ENCODE measurements around the gene KCNQ2. TPM values are rescaled to one million over a fixed set of nuclear protein-coding genes. Genes with fewer than 3 reads are reported as not detected.

The KCNQ2 gene
- polyA plus RNA-seq, 3 donors: not detected

DNA sequence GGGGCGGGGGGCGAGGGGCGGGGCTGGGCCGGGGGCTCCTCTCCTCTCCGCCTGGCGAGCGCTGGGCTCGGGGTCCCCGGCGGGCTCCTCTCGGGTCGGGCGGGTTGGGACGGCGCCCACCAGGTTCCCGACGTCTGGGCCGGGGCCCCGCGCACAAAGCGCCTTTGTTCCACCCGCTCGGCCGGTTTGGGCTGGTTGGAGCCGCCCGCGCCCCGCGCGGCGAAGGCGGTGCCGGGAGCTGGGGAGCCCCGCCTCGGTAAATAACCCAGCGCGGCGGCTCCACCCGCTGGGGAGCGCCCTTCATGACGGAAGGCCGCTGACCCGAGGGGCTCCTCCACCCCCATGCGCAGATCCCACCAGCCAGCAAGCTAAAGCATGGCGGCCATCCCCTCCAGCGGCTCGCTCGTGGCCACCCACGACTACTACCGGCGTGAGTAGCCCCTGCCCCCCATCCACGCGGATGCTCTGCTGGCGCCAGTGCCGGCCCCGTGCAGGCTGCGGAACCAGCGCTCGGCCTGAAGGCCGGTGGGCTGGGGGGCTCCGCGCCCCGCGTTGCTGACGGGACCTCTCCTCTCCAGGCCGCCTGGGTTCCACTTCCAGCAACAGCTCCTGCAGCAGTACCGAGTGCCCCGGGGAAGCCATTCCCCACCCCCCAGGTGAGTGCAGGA lies 48.6 kb upstream of the KCNQ2 start:
- intact Hi-C loops (cut with micrococcal nuclease): loop anchor here (1.0 to 10.0 kb wide), 3 partner anchors 16 to 544 kb away; partner anchors contain the start of genes PTK6 (in 2 of the 2) and TCEA2 (in 1 of the 2)

DNA sequence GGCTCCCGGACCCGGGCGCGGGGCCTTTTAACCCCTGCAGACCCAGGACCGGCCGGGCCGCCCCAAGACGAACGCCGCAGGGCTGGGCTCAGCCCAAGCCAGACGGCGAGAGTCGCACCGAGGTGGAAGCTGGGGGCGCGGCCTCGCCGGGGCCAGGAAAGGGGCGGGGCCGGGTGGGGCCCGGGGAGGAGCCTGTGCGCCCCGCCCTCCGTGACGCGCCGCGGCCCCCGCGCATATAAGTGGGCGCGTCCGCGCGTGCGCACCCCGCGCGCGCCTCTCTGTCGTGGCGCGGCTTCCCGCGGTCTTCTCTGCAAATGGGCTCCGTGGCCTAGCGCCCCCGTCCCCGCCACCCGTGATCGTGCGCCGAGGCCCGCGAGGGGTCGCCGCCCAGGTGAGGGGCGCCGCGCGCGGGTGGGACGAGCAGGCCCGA lies 48.1 kb upstream of the KCNQ2 start, which contains the start of gene PPDPF:
Gene PPDPF (plus strand): TSS at position 262 of the 430 bp plus-strand sequence. CDS start 544 bp downstream, outside the sequence.
- H4K20me1 ChIP-seq (ENCODE audit: insufficient read depth, low read length): peaks cover 13% of the 10 kb centered on the region
- H3K27me3 Mint-ChIP-seq (ENCODE audit: low read depth in 3 of 3): peaks cover 24 to 41% (median 26%) of the 10 kb centered on the region in 3 donors
- TF ChIP-seq, protein P1, sequence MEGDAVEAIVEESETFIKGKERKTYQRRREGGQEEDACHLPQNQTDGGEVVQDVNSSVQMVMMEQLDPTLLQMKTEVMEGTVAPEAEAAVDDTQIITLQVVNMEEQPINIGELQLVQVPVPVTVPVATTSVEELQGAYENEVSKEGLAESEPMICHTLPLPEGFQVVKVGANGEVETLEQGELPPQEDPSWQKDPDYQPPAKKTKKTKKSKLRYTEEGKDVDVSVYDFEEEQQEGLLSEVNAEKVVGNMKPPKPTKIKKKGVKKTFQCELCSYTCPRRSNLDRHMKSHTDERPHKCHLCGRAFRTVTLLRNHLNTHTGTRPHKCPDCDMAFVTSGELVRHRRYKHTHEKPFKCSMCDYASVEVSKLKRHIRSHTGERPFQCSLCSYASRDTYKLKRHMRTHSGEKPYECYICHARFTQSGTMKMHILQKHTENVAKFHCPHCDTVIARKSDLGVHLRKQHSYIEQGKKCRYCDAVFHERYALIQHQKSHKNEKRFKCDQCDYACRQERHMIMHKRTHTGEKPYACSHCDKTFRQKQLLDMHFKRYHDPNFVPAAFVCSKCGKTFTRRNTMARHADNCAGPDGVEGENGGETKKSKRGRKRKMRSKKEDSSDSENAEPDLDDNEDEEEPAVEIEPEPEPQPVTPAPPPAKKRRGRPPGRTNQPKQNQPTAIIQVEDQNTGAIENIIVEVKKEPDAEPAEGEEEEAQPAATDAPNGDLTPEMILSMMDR (IDR thresholded peaks at IDR 0.05): no peak

More for the DNA sequence above, 48.6 kb upstream of the KCNQ2 start:
- TF ChIP-seq, protein P1 (IDR thresholded peaks at IDR 0.05): no peak
- Histone ChIP-seq H3K79me2 (ENCODE audit: insufficient read depth, low read length) (peaks cover 7% of the 10 kb centered on the region), H3K4me3 (replicated peaks in 1 of 3; ENCODE audit: low read depth in 2 of 3, low read length in 3 of 3) (peak overlapping the region; percentile 50 to 83 (median 65)), H3K4me1 (ENCODE audit: control insufficient read depth in 1 of 2, insufficient read depth in 2 of 2, low read length in 2 of 2) (peaks cover 20 to 31% of the 10 kb centered on the region in 2 donors), H3K27ac (ENCODE audit: low read depth in 1 of 2, low read length in 2 of 2) (peak overlapping the region in 1 of 2 donors; percentile 53), H3K9me3 (replicated peaks in 1 of 2; ENCODE audit: control insufficient read depth in 1 of 2, insufficient read depth in 1 of 2, low read length in 2 of 2) (peaks cover 11 to 12% of the 10 kb centered on the region in 2 donors), H3K36me3 (replicated peaks in 1 of 2; ENCODE audit: control insufficient read depth in 1 of 2, insufficient read depth in 2 of 2, low read length in 2 of 2) (no peaks in the 10 kb centered on the region), H3K9ac (ENCODE audit: insufficient read depth, low read length, poor library complexity, severe bottlenecking) (peak overlapping the region; percentile 68), H3K4me2 (replicated peaks; ENCODE audit: extremely low read depth, low read length, poor library complexity, severe bottlenecking) (peak overlapping the region; percentile 96), H4K20me1 (ENCODE audit: insufficient read depth, low read length) (peaks cover 13% of the 10 kb centered on the region), H3K27me3 (ENCODE audit: control insufficient read depth in 2 of 2, insufficient read depth in 2 of 2, low read length in 2 of 2) (peaks cover 0 to 23% of the 10 kb centered on the region in 2 donors), H2AFZ (ENCODE audit: insufficient read depth, low read depth, low read length, poor library complexity, severe bottlenecking) (peak overlapping the region; percentile 97)
- peaks cover 15 to 21% of the 10 kb centered on the region in 2 donors for H3K36me3 Mint-ChIP-seq
- peaks cover 24 to 38% (median 26%) of the 10 kb centered on the region in 3 donors for H3K27me3 Mint-ChIP-seq (ENCODE audit: low read depth in 3 of 3)
- peak overlapping the region; percentile 78 to 83 for H3K4me3 Mint-ChIP-seq
- DNase-seq: peak; percentile 20 to 38 (median 29)
- peaks cover 13 to 22% (median 18%) of the 10 kb centered on the region in 7 donors for H3K9me3 Mint-ChIP-seq
- under 1% methylated on average over 62 of the region's 68 CpGs for WGBS (ENCODE audit: insufficient coverage)
- H3K4me1 Mint-ChIP-seq: peaks cover 17% of the 10 kb centered on the region
- peak overlapping the region in 5 of 7 donors; percentile 19 to 74 (median 50) for H3K27ac Mint-ChIP-seq

More for the DNA sequence above, 48.1 kb upstream of the KCNQ2 start, which contains the start of gene PPDPF:
- peak; percentile 73 to 83 (median 75) for DNase-seq
- Mint-ChIP-seq H3K36me3 (peaks cover 15 to 21% of the 10 kb centered on the region in 2 donors), H3K4me1 (peaks cover 12% of the 10 kb centered on the region), H3K4me3 (peak within 1 kb of the TSS; percentile 78 to 83), H3K27ac (peak within 1 kb of the TSS; percentile 19 to 85 (median 63)), H3K9me3 (peaks cover 13 to 22% (median 19%) of the 10 kb centered on the region in 7 donors)
- peak within 1 kb of the TSS; percentile 97 for H2AFZ ChIP-seq (ENCODE audit: insufficient read depth, low read depth, low read length, poor library complexity, severe bottlenecking)
- WGBS (ENCODE audit: insufficient coverage): under 1% methylated on average over 51 of the region's 64 CpGs
- peaks cover 7% of the 10 kb centered on the region for H3K79me2 ChIP-seq (ENCODE audit: insufficient read depth, low read length)
- intact Hi-C loops (cut with micrococcal nuclease): loop anchor here (1.0 to 10.0 kb wide), 3 partner anchors 16 to 544 kb away; partner anchors contain the start of genes PTK6 (in 2 of the 2) and TCEA2 (in 1 of the 2)
- H3K9me3 ChIP-seq (replicated peaks in 1 of 2; ENCODE audit: control insufficient read depth in 1 of 2, insufficient read depth in 1 of 2, low read length in 2 of 2): peaks cover 11 to 12% of the 10 kb centered on the region in 2 donors
- H3K4me1 ChIP-seq (ENCODE audit: control insufficient read depth in 1 of 2, insufficient read depth in 2 of 2, low read length in 2 of 2): peaks cover 16 to 26% of the 10 kb centered on the region in 2 donors
- H3K4me2 ChIP-seq (replicated peaks; ENCODE audit: extremely low read depth, low read length, poor library complexity, severe bottlenecking): peak within 1 kb of the TSS; percentile 96
- H3K36me3 ChIP-seq (replicated peaks in 1 of 2; ENCODE audit: control insufficient read depth in 1 of 2, insufficient read depth in 2 of 2, low read length in 2 of 2): no peaks in the 10 kb centered on the region
- H3K27ac ChIP-seq (ENCODE audit: low read depth in 1 of 2, low read length in 2 of 2): peak within 1 kb of the TSS in 1 of 2 donors; percentile 53
- H3K27me3 ChIP-seq (ENCODE audit: control insufficient read depth in 2 of 2, insufficient read depth in 2 of 2, low read length in 2 of 2): peaks cover 0 to 23% of the 10 kb centered on the region in 2 donors
- H3K9ac ChIP-seq (ENCODE audit: insufficient read depth, low read length, poor library complexity, severe bottlenecking): peak within 1 kb of the TSS; percentile 68
- H3K4me3 ChIP-seq (replicated peaks in 1 of 3; ENCODE audit: low read depth in 2 of 3, low read length in 3 of 3): peak within 1 kb of the TSS; percentile 50 to 83 (median 68)
